OCI-LY7 (cell line): Measurements from ENCODE around the gene IL6R.

Experiments used
- CTCF ChIP-seq: fragments of 200-600 bp; sonication (generic); conservative IDR thresholded peaks from 2 replicates; pipeline ENCODE4 v1.5.1; 2014; ENCODE audit warnings: mild to moderate bottlenecking, antibody characterized with exemption, low read length, moderate library complexity, mixed read lengths
- EZH2phosphoT487 ChIP-seq: fragments of 200-600 bp; sonication (generic); IDR thresholded peaks from 2 replicates; pipeline ENCODE4 v1.6.1; 2018; ENCODE audit warnings: low read depth, borderline replicate concordance, mild to moderate bottlenecking, mixed run types, antibody characterized with exemption, low read length, moderate library complexity, mixed read lengths

- TF ChIP-seq CTCF (no peak), EZH2phosphoT487 (no peak)
These were observed 29.4 kb downstream of the IL6R start for GRCh38 chr1:154434346-154435085.
